Stimulated activated naive CD8-positive, alpha-beta T cell treated with anti-CD3 and anti-CD28 coated beads, Interleukin-15, Interleukin-2, amounts not matched to agents 100 U/mL and 50 U/mL, for 24 hours (primary cell): Measurements from ENCODE around the gene OOSP4A.
"Not testable (repeated sequence)": the region's sequence is repeated elsewhere in the genome, so short reads cannot be mapped to it uniquely, and the experiment has no call there.

Experiments used
- ATAC-seq: fragments of 150-1000 bp; cut with Tn5 transposase; one replicate; pipeline ENCODE4 v1.10.0; 2021
- DNase-seq: peaks from one replicate; pipeline ENCODE4 v3.0.0; 2021

The OOSP4A gene

GRCh38 chr11:59981106-59981770, 17.4 kb downstream of the OOSP4A start:
- DNase-seq (no peak), ATAC-seq (no peak)

- DNase-seq, ATAC-seq: not testable (repeated sequence)
Observed at GRCh38 chr11:59982037-59982436, 18.2 kb downstream of the OOSP4A start.

DNA sequence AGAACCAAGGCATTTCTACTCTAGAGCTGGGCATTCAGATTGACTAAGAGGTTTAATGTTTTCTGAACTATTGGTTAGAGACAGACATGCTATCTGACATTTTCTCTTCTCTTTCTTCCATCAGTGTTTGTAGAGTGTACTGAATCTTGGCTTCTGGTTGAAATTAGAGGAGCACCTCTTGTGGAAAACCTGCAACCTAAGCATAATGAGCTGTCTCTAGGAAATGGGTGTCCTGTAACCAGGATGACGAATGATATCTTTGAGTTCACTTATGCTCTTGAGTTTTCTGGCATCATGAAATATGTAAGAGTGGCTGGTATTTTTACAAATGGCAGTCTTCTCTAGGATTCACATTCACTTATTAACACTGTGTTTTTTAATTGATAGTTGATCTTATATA, 19.4 kb downstream of the OOSP4A start:
- DNase-seq (no peak), ATAC-seq (no peak)

- DNase-seq (no peak), ATAC-seq (no peak)
Observed at GRCh38 chr11:59984368-59984767, 20.5 kb downstream of the OOSP4A start.

GRCh38 chr11:59990421-59990820, 26.6 kb downstream of the OOSP4A start:
- ATAC-seq (no peak), DNase-seq (no peak)

DNA sequence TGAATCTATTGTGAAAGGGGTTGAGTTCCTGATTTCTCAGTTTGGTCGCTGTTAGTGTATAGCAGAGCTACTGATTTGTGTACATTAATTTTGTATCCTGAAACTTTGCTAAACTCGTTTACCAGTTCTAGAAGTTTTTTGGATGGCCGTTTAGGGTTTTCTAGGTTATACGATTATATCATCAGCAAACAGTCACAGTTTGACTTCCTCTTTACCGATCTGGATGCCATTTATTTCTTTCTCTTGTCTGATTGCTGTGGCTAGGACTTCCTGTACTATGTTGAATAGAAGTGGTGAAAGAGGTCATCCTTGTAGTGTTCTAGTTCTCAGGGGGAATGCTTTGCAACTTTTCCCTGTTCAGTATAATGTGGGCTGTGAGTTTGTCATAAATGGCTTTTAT, 28.6 kb downstream of the OOSP4A start:
- DNase-seq (no peak), ATAC-seq (no peak)

DNA sequence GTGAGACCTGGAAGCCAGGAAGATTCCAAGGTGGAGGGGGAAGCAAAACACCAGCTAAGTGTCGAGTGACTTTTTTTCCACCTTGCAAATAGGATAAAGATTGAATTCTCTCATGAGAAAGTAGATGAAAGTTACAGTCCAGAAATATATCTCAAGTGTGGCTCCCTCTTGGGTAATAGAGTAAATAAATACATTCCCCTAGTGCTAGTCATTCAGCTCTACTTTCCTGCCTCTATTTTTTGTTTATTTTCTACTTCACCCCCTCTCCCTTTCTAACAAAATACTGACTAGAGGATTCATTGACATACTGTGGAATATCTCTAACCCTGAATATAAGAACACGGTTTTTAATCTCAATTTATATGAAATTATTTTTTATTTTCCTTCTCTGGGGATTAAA, 34.0 kb downstream of the OOSP4A start:
- ATAC-seq (no peak), DNase-seq (no peak)

DNA sequence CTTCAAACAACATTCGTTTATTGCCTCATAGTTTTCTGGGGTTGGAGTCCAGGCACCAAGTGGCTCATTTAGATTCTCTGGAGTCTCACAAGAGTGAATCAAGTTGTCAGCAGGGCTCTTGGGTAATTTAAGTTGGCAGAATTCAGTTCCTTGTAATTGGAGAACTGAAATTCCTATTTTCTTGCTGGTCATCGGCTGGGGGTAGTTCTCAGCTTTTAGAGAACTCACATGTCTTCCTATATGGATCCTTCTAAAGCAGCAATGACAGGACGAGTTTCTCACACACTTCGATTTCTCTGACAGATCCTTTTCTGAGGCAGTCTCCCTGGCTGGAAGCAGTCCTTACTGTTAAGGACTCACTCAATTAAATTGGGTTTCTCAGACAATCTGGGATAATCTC, 35.9 kb downstream of the OOSP4A start:
- ATAC-seq (no peak), DNase-seq (no peak)

DNA sequence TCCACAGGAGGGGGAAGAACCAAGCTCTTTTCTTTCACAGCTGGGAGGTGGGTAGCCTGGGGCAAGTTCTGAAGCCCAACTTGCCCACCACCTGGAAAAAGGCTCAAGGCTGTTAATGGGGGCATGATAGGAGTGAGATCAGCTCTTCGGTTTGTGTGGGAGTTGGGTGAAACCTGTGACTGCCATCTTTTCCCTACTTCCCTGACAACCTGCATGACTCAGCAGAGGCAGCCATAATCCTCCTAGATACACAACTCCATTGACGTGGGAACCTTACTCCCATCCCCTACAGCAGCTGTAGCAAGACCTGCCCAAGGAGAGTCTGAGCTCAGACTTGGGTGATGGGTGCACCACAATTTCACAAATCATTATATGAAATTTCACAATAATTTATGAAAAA, 39.9 kb downstream of the OOSP4A start:
- ATAC-seq, result no peak
- DNase-seq, result no peak

- ATAC-seq (no peak), DNase-seq (no peak)
Observed at GRCh38 chr11:60005360-60005759, 41.5 kb downstream of the OOSP4A start.

- no peak for ATAC-seq
- no peak for DNase-seq
Observed at GRCh38 chr11:60016881-60017280, 53.0 kb downstream of the OOSP4A start, which contains the start of gene OOSP4B. Gene OOSP4B (plus strand): TSS chr11:60017181.

DNA sequence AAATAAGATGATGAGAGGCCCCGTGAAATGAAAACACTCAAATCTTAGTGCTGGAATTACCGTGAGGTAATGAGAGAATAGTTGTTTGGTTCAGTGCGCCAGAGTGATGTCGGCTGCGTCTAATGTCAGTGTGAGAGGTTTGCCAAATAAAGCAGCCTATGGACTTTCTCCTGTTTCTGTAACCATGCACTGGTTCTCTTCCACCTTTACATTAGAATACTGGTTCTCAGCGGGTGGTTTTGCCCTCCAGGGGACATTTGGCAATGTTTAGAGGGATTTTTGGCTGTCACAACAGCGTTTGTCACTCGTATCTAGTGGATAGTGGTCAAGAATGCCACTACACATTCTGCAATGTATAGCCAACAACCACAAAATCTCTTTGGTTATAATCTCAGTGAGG, 54.2 kb downstream of the OOSP4A start:
- no peak for ATAC-seq

More for the DNA sequence above, 54.2 kb downstream of the OOSP4A start:
- DNase-seq, result no peak
